ENCODE data around the gene C12orf76.
"Not testable (repeated sequence)": the region's sequence is repeated elsewhere in the genome, so short reads cannot be mapped to it uniquely, and the experiment has no call there.

The C12orf76 gene, protein sequence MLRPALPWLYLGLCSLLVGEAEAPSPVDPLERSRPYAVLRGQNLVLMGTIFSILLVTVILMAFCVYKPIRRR

GRCh38 chr12:110048242-110049027 is at the start of gene C12orf76:
C12orf76 (minus strand) TSS chr12:110048522; CDS start chr12:110048495, 27 bp downstream.
- peak; percentile 98 for DNase-seq

GRCh38 chr12:110093631-110094311 is 45.4 kb upstream of the C12orf76 start:
- DNase-seq = no peak

GRCh38 chr12:110091136-110091711 is 42.9 kb upstream of the C12orf76 start:
- no peak for DNase-seq

GRCh38 chr12:110090266-110091135 is 42.2 kb upstream of the C12orf76 start:
- no peak for DNase-seq

- no peak for DNase-seq
Measured at GRCh38 chr12:110088936-110089335, 40.6 kb upstream of the C12orf76 start.

DNA sequence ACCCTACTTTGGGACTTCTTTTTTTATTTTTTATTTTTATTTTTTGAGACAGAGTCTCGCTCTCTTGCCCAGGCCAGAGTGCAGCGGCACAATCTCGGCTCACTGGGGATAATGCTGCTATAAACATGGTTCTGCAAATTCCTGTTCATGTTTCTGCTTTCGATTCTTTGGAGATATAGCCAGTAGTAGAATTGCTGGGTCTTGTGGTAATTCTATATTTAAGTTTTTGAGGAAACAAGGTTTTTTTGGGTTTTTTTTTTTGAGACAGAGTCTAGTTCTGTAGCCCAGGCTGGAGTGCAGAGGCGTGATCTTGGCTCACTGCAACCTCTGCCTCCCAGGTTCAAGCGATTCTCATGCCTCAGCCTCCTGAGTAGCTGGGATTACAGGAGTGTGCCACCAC is 39.9 kb upstream of the C12orf76 start:
- not testable (repeated sequence) for DNase-seq

GRCh38 chr12:110084314-110085015 is 36.1 kb upstream of the C12orf76 start:
- DNase-seq = no peak

- DNase-seq = no peak
Measured at GRCh38 chr12:110080410-110080809, 32.1 kb upstream of the C12orf76 start.

DNA sequence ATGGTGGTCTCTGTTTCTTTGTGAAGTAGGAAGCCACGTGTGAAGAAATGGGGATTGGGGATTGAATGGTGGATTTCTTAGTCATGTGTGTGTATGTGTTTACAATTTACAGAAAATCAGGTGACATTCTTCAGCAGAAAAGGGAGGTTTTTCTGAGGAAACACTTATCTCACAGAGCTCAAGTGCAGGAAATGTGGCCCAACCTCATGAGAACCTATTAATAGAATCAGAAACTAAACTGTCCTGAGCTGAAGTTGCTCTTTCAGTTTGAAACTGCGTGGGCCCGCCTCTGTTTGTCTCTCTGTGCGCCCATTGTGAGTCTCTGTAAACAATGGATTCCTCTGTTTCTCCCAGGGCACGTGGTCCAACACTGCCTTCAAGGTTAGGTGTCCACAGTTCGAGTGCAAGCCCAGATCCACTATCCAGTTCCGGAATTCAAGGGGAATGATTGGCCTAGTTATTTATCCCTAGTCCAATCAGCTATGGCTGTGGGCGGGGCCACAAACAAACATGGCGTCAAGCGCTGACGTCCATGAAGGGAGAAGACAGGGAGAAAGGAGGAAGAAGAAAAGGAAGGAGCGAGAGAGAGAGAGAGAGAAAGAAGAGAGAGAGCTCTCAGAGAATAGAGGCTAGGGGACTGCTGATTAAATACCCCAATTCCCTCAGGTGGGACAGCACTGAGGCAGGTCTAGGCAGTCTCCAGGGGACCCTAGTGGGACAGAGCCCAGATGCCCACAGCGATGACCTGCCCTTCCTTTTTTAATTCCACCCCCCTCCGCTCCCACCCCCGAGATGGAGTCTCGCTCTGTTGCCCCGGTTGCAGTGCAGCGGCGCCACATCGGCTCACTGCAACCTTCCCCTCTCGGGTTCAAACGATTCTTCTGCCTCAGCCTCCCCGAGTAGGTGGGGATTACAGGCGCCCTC is 31.4 kb upstream of the C12orf76 start:
- DNase-seq = no peak

GRCh38 chr12:110077800-110078199 is 29.5 kb upstream of the C12orf76 start:
- no peak for DNase-seq

GRCh38 chr12:110075880-110076279 is 27.6 kb upstream of the C12orf76 start:
- no peak for DNase-seq

DNA sequence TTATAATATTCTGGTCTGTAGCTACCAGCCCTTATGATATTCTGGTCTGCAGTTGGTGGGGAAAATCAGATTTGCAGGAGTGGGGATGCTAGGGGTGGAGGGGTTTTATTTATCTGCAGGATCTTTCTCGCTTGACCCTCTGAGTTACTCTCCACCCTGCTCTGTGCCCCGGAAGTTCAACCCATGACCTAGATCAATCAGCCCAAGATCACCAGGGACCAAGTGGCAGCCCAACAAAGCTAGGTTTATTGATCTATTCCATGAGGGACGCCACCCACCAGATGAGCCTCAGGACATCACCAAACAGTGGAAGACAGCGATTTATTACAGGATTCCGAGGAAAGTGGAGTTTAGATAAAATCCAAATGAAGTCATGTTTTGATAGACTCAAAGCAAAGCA is 25.8 kb upstream of the C12orf76 start:
- no peak for DNase-seq

DNA sequence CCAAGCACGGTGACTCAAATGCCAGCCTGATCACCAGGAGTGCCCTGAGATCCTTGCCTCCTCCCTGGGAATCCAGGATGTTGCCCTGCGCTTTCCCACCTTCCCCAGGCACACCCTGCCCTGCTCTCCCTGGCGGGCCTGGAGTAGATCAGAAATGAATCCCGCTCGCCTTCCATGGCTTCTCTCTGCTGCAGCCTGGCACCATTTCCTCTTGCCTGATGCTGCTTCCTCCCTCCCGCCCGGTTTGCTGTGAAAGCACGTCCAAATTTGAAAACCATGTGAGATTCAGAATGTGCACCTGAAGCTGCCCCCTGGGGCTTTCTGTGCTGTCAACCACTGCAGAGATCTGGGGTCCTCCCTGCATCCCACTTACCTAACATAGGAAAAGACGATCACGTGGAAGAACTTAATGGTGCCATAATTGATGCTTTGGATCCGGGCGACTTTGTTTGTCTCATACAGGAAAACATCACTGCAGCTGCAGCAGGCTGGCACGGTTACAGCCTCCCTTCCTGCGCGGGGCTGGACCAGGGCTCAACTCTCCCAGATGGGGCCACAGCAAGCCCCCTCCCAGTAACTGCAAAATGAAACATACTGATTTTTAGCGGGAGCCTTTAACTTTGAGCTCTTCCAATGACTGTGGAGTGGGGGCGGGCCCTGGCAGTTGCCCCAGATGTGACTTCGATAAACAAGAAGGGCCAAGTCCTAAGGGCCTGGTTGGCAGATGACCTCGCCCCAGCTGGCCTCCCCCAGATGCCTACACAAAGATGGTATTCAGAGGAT is 24.9 kb upstream of the C12orf76 start:
- peak; percentile 49 for DNase-seq

GRCh38 chr12:110072636-110073035 is 24.3 kb upstream of the C12orf76 start:
- DNase-seq = not testable (repeated sequence)

GRCh38 chr12:110071967-110072366 is 23.6 kb upstream of the C12orf76 start:
- no peak for DNase-seq

GRCh38 chr12:110071504-110071903 is 23.2 kb upstream of the C12orf76 start:
- DNase-seq = no peak

GRCh38 chr12:110068654-110069053 is 20.3 kb upstream of the C12orf76 start:
- DNase-seq = no peak

- not testable (repeated sequence) for DNase-seq
Measured at GRCh38 chr12:110068115-110068514, 19.8 kb upstream of the C12orf76 start.

- DNase-seq = no peak
Measured at GRCh38 chr12:110067531-110067930, 19.2 kb upstream of the C12orf76 start.

- no peak for DNase-seq
Measured at GRCh38 chr12:110065540-110065939, 17.2 kb upstream of the C12orf76 start.
